M059J (cell line): ENCODE results near the gene USP36. TPM values are rescaled to one million over a fixed set of nuclear protein-coding genes. Genes with fewer than 3 reads are reported as not detected.
A peak's percentile ranks its signal among the peaks of the same experiment; 100 is the strongest.
"Not testable (repeated sequence)": the region's sequence is repeated elsewhere in the genome, so short reads cannot be mapped to it uniquely, and the experiment has no call there.

ENCODE experiments used
- DNase-seq: peaks from one replicate; pipeline ENCODE4 v3.0.0-alpha.2; 2012; ENCODE audit warnings: low read depth
- total RNA-seq: library from RNA; depleted of rRNA; stranded (reverse); fragments of >200 nt; shearing (Covaris generic); gene quantifications from 2 replicates; pipeline ENCODE4 v1.2.3, GENCODE V29; 2014

Gene USP36
- total RNA-seq, 1 experiment from 2014 or later: 18.4 TPM

DNA sequence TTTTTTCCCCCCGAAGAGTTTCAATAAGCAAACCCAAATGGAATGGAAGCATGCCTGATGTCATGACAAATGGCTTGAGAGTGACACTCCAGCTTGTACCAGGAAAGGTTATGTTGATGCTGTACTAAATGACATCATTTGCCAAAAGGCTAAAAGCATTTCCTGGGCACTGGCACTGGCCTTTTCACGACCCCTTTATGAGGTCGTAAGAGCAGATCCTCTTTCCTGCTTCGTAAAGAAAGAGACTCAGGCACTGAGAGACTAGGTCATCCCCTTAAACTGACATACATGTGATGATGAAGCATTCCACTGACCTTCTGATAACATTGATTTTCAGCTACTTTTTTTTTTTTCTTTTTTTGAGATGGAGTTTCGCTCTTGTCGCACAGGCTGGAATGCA, 31.9 kb upstream of the USP36 start:
- DNase-seq: peak; percentile 23

DNA sequence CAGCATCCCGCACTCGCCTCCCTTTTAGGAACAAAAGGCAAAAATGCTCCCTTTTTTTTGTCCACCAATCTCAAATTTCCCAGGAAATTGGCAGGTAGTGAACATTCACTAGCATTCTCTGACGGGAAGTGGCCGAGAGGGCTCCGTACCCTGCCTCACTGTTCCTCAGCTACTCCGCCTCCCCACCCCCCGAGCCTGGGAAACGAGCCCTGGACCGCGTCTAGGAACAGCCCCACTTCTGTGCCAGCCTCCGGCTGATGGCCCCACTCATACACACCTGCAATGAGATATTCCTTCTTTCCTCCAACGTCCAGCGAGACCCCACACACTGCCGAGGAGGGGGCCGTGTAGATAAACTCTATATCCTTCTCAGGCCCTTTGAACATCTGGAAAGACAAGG, 30.0 kb upstream of the USP36 start:
- DNase-seq: no peak

DNA sequence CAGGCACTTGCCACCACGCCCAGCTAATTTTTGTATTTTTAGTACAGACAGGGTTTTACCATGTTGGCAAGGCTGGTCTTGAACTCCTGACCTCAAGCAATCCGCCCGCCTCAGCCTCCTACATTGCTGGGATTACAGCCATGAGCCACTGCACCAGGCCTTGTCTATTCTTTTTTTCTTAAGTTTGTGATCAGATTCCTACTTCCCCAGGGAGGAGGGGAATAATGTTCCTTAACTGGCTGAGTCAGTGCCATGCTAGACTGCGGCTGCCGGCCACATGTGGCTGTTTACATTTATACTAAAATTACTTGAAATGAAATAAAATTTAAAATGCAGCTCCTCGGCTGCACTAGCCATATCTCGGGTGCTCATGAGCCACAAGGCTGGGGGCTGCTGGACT, 27.8 kb upstream of the USP36 start:
- peak; percentile 54 for DNase-seq

DNA sequence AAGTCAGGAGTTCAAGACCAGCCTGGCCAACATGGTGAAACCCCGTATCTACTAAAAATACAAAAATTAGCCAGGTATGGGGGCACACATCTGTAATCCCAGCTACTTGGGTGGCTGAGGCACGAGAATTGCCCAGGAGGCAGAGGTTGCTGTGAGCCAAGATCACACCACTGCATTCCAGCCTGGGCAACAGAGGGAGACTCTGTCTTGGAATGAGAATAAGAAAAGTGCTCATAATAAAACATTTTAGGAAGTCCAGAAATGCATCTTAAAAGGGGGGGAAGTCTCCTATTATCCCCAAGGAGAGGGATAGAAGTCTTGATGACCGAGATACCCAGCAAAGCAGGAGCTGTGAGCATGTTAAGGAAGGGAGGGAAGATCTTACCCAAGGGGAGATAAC, 26.4 kb upstream of the USP36 start:
- not testable (repeated sequence) for DNase-seq

DNA sequence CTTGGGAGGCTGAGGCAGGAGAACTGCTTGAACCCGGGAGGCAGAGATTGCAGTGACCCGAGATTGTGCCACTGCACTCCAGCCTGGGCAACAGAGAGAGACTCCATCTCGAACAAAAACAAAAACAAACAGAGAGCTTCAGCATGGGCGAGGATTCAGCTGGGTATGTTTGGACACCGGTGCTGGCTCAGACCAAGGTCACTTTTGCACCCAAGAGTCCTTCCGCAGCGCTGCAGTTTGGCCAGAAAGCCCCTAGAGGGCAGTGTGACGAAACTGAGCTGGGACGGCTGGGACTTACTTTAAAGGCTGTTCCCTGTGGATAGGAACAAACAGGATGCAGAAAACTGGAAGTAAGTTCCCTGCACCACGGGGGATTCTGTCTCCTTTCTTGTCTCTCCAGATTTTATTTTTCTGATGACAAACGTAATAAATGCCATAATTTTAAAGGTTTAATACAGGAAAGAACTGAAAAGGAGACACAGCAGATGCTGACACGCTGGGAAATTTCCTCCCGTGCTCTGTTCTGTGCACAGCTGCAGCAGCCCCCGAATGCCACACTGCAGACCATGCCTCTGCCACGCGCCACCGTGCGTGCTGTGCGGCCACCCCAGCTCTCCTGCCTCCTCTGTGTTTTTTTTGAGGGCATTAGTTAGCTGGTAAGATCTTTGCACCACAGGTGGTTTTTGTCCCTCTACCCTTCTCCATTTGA, 25.2 kb upstream of the USP36 start:
- DNase-seq: peak; percentile 68

DNA sequence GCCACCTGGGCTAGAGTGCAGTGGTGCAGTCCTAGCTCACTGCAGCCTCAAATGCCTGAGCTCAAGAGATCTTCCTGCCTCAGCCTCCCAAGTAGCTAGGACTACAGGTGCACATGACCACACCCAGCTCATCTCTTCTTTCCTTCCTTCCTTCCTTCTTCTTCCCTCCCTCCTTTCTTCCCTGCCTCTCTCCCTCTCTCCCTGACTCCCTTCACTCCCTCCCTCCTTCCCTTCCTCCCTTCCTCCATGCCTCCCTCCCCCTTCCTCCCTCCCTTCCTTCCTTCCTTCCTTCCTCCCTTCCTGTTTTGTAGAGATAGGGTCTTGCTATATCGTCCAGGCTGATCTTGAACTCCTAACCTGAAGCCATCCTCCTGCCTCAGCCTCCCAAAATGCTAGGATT, 23.5 kb upstream of the USP36 start:
- no peak for DNase-seq

DNA sequence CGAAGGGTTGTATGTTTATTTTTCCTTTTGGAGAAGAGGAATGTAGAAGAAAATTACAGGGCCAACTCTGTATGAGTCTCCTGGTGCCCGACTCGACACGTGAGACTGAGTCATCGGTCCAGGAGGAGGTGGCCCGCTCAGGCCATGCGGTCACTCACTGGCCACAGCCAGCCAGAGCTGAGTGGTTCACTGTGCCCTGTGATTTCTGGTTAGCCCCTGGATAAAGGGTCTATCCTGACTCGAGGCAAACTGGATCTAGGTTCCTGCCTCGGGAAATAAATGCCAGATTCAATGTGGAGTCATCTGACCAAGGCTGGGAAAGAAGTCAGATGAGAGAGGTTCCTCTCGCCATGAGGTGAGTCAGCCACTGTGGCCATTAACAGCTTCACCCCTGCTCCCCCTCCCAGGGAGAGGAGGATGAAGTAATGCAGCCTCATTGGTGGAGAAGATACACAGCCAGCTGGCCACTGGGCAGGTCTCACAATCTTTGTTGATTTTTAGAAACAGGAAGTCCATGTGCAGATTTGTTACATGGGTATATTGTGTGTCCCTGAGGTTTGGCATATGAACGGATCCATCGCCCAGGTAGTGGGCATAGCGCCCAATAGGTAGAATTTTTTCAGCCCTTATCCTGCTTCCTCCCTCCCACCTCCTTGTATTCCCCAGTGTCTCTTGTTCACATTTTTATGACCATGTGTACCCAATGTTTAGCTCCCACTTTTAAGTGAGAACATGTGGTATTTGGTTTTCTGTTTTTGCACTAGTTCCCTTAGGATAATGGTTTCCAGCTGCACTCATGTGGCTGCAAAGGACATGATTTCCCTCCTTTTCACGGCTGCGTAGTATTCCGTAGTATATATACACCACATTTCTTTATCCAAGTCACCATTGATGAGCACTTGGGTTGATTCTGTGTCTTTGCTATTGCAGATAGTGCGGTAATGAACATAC, 21.7 kb upstream of the USP36 start:
- peak; percentile 99 for DNase-seq

DNA sequence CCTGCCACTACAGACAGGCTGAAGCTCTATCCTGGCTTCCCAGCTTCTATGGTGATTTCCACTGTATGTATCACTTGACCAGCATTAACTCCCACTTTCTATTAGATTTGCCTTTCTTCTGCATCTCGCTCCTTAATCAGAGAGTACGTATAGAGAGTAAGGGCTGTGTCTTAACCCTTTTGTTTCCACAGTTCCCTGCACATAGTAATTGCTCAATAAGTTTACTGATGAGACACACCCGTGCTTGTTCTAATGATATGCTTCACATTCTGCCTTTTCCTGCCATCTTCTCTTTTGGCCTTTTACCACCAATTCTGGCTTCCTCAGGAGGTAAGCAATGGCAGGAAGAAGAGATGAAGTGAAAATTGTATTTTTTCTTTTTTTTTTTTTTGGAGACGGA, 20.6 kb upstream of the USP36 start:
- DNase-seq: no peak

DNA sequence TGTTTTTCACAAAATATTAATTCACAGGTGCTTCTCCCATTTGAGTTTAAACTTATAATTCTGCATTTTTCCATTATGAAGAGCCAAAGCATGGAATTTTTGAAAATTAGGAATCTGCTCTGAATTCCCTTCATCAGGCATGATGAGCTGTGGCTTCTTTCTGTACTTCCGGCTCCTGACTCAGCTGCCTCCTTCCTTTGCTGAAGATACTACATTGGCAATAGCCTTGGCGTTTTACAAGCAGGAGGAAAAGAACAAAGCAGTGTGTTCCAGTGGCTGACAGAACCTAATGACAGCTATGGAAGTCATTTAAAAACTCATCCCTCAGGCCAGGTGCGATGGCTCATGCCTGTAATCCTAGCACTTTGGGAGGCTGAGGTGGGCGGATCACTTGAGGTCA, 18.4 kb upstream of the USP36 start:
- DNase-seq: no peak

DNA sequence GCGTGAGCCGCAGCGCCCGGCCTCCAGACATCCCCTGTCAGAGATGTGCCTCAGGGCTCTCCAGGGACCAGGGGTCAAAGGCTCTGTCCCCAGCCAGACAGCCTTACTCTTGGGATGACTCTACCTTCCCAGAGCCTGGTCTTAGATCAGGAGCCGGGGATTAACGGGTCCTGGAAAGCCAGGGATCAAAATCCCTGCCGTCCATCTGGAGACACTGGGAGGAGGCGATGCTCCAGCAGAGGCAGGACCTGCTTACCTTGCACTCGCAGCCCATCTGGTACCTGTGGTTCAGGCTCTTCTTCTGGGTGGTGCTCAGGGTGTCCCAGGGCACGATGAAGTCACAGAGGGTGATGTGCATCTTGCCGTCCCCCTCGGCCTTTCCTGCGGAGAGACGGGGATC, 16.7 kb upstream of the USP36 start:
- no peak for DNase-seq

DNA sequence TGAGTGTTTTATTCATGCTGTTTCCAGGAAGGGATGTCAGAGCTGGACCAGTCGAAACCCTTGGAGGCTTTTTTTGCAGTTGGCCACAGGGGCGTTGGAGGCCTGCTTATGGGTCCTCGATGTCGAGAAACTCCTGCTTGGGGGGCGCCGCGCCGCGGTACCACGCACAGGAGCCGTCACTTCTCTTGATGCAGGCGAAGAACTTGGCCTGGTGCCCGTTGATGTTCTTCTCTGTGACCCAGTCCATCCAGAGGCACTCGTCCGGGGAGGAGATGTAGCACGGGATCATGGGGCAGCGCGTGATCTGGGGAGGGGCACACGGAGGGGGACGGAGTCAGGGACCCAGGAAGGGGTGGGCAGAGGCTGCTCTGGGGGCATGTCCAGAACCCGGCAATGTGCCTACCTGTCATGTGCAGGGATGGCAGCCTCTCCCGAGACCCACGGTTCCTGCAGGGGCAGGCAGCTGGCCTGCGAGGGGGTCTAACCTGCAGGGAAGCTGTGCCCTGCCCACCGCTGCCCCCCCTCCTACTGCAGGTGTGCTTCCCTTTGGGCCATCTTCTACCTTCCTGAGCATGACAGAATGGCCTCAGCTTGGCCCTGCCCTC, 15.0 kb upstream of the USP36 start:
- DNase-seq: no peak

DNA sequence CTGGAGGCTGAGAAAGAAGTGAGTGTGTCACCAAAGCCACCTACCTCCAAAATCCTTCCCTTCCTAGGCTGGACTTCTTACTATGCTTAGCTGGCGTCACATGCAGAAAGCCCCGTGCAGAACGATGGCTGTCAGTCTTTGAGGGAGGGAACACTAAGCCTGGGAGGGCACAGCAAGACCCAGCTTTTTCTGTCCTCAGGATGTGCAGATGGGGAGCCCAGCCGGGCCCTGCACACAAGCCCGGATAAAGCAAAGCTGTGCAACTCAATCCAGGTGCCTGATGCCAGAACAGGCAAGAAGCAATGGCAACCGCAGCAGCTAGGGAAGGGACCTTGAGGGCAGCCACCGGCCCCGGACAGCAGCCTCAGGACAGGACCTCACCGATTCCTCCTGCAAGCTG, 13.9 kb upstream of the USP36 start:
- DNase-seq: no peak

DNA sequence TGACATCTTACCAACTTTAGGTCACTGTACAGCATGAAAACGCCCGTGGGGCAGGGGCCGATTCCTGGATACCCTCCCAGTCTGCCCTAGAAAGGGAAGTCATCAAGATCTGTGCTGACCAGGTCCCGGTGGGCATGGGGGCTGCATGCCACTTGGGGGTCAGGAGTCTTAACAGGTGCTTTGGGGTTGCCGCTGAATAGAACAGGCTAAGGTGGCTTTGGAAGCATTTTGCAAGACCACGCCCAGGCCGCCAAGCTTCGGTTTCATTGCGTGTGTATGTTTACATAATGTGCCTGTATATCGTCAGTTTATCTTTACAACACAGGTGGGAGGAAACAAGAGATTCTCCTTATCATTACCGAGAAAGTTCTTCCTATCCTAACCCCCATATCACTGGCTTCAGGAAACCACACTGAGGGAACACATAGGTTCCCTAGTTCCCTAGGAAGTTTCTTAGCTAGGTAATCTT, 13.3 kb upstream of the USP36 start:
- no peak for DNase-seq

DNA sequence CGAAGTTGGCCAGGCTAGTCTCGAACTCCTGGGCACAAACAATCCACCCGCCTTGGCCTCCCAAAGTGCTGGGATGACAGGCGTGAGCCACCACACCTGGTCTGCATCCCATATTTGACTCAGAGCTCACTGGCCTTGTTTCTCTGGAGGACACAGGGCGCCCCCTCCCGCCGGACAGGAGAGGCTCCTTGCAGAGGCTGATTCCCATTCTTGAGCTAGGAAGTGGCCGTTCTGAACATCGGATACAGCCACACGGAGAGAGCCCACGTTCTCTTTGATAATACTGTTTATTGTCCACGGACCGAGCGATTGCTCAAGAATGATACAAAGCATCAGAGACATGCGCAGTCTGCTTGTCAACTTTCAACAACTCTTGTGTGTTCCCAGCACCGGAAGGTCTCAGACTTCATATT, 12.1 kb upstream of the USP36 start:
- no peak for DNase-seq

DNA sequence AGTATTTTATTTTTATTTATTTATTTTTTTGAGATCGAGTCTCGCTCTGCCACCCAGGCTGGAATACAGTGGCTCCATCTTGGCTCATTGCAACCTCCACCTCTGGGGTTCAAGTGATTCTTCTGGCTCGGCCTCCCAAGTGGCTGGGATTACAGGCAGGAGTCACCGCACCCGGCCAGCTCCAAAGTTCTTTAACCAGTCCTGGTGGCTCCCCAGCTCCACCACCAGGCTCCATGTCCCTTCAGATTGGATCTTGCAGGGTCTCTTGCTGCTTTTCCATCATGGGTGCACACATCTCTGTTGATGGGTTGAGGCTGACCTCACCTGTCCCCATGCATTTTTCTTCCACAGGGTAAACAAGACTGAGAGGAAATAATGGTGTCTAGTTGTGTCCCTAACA, 8.4 kb upstream of the USP36 start:
- DNase-seq: no peak

DNA sequence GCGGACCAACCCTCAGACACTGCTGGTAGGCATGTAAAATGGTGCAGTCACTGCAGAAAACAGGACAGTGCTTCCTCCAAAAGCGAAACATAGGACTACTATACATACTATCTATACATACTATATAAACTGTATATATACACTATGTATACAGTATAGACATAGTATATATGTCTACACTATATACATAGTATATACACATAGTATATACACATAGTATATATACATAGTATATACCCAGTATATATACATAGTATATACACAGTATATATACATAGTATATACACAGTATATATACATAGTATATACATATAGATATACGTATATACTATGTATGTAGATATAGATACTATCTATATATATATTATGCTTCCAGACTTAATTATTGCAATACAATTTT, 6.4 kb upstream of the USP36 start:
- DNase-seq: no peak

DNA sequence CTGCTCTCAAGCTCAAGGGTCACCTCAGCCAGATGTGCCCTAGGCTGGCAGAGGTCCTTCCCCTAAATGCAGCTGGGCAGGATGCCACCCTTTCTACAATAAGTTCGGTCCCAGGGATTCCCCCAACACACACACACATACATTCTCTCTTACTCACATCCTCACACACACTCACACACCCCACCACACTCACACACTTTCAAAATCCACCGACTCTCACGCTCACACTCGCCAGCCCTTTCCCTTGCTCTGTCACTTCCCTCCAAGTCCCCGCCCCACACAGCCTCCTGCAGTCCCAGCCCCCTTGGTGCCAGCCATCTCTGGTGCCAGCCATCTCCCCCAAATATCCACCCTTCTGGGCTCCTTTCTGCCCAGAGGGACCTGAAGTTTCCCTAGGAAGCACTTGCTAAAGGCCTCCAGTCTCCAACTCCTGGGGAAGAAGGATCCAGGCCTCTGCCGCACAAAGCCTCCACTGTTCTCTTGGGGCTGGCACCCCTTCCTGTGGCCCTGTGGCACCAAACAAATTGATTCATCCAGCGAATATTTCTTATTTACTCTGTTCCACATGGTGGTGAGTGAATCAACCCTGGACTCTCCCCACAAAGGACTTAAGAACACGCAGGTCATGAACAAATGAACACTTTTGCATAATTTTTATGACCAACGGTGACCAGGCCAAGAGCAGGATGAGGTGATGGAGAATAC, 3.8 kb upstream of the USP36 start:
- peak; percentile 27 for DNase-seq

DNA sequence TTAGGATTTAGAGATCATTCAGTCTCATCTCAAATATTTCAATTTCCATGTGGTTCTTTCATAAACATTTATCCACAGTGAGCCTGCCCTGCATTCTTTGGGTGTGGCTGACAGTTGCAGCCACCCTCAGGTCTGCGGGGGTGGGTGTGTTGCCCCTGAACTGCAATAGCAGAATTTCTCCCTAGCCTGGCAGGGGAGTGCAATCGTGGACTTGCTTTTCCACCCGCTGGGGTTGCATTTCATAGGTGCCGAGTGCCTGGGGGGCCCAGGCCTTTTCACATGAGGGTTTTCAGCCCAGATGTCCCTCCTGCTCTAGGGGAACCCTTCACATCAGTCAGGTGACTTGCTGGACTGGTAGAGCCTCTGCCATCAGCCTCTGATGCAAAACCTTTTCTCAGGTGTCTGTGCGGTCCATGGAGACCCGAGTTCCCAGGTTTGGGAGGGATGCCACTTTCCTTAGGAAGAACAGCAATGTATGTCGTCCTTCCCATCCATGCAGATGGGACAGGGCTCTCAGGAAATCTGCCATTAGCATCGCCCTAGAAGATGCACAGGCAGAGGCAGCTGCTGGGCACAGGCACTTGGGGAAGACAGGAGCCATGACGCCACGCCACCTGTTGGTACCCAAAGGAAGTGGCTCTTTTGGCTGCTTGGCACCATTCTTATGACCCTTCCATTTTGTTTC, 2.4 kb upstream of the USP36 start:
- peak; percentile 58 for DNase-seq

DNA sequence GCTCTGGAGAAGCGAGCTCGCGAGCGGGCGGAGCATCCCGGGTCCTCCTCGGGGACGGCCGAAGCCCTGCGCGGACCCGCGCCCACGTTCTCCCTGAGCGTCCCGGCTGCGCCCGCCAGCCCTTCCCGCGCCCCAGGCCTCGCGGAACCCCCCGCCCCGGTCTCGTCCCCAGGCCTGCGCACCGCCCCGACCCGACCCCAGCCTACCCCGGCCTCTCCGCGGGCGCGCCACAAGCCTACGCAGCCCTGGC, 159 bp downstream of the USP36 start:
- no peak for DNase-seq

DNA sequence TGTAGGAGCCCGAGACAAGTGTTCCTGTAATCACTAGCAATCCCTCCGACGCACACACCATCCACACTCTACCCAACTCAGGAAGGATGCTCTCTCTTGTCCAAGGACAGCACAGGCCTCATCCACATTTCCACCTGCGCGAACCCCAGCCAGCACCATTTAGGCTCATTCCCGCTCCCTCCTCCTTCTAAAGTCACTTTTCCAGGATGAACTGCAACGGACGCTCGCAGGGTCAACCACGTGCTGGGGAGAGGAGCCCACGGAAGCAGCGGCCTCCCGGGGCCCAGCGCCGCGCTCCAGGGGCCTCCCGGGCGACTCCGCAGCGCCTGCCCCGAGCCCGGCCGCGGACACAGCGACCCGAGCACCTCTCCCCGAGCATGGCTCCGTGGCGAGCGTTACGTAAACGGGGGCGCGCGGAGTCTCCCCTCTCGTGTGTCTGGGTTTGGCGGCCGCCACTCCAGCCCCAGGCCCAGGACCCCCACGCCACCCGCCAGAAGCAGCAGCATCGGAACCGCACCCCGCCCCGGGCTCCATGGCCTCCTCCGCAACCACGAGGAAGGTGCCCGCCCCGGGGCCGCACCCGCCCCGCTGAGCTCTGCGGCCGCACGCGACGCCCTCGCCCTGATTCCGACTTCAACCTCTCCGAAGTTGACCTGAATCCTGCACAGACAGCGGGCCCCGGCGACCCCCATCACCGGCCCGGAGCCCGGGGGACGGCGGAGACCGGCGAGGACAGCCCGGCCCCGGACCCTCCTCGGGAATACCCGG, 668 bp downstream of the USP36 start:
- DNase-seq: peak; percentile 32

DNA sequence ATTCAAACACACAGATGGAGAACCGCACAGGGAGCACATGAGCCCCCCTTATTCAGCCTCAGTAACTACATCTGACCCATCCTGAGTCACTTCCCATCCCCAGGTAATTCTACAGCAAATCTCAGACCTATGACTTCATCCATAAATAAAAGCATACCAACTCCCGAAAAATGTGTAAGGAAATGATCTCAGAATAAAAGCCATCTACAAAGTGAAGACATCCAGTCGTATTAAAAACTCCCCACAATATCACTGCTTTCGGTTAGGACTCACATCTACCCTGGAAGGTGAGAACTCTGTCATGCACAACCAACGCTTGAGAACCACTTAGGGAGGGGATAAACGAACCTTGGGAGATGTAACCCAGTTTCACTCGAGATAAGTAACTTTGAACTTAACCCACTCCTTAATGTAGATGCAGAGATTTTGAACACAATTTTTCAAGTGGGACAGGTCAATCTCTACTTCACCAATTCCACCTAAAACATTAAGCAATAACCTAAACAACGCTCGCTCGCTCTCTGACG, 1.3 kb downstream of the USP36 start:
- peak; percentile 47 for DNase-seq
